Parathyroid adenoma (tissue), 2 donors: ENCODE measurements around the gene SHQ1.
"Not testable (repeated sequence)": the region's sequence is repeated elsewhere in the genome, so short reads cannot be mapped to it uniquely, and the experiment has no call there.

ENCODE experiments used
- H2AFZ ChIP-seq: fragments of 300-600 bp; sonication (generic); one replicate; pipeline ENCODE4 v1.7.0; 2017; ENCODE audit warnings: antibody characterized with exemption, mild to moderate bottlenecking
- H3K27ac ChIP-seq: fragments of 300-600 bp; sonication (generic); one replicate; pipeline ENCODE4 v1.7.0; 2017
- H3K27me3 ChIP-seq: fragments of 300-600 bp; sonication (generic); one replicate; pipeline ENCODE4 v1.7.0; 2017; ENCODE audit warnings: low read length; ENCODE audit not compliant: control insufficient read depth, insufficient read depth
- H3K36me3 ChIP-seq: fragments of 300-600 bp; sonication (generic); one replicate; pipeline ENCODE4 v1.7.0; 2017; ENCODE audit warnings: low read length; ENCODE audit not compliant: control insufficient read depth, insufficient read depth
- H3K4me1 ChIP-seq: fragments of 300-600 bp; sonication (generic); one replicate; pipeline ENCODE4 v1.7.0; 2017; ENCODE audit warnings: control low read depth
- H3K4me2 ChIP-seq: fragments of 300-600 bp; sonication (generic); one replicate; pipeline ENCODE4 v1.7.0; 2017; ENCODE audit warnings: low read length
- H3K4me3 ChIP-seq: fragments of 300-600 bp; sonication (generic); one replicate; pipeline ENCODE4 v1.7.0; 2017; ENCODE audit warnings: low read depth, low read length
- H3K79me2 ChIP-seq: fragments of 300-600 bp; sonication (generic); one replicate; pipeline ENCODE4 v1.7.0; 2017; ENCODE audit warnings: control low read depth
- H3K9ac ChIP-seq: fragments of 300-600 bp; sonication (generic); one replicate; pipeline ENCODE4 v1.7.0; 2017; ENCODE audit warnings: mild to moderate bottlenecking
- H3K9me3 ChIP-seq: fragments of 300-600 bp; sonication (generic); one replicate; pipeline ENCODE4 v1.7.0; 2017; ENCODE audit warnings: low read length; ENCODE audit not compliant: control insufficient read depth
- TF ChIP-seq, protein P1 (sequence below): fragments of 300-600 bp; sonication (generic); IDR thresholded peaks from one replicate; pipeline ENCODE4 v1.7.0; 2017; ENCODE audit warnings: antibody characterized with exemption, mild to moderate bottlenecking
- donor health status: primary hyperparathyroidism.

Gene SHQ1

GRCh38 chr3:72789786-72790185, 58.5 kb downstream of the SHQ1 start:
- Histone ChIP-seq H3K4me1 (no peaks in the 10 kb centered on the region), H3K27ac (no peak overlapping the region), H3K4me2 (no peak overlapping the region), H3K4me3 (no peak overlapping the region), H3K9me3 (no peaks in the 10 kb centered on the region), H3K79me2 (no peaks in the 10 kb centered on the region), H3K36me3 (no peaks in the 10 kb centered on the region), H2AFZ (no peak overlapping the region), H3K9ac (no peak overlapping the region), H3K27me3 (no peaks in the 10 kb centered on the region)
- TF ChIP-seq, protein P1, sequence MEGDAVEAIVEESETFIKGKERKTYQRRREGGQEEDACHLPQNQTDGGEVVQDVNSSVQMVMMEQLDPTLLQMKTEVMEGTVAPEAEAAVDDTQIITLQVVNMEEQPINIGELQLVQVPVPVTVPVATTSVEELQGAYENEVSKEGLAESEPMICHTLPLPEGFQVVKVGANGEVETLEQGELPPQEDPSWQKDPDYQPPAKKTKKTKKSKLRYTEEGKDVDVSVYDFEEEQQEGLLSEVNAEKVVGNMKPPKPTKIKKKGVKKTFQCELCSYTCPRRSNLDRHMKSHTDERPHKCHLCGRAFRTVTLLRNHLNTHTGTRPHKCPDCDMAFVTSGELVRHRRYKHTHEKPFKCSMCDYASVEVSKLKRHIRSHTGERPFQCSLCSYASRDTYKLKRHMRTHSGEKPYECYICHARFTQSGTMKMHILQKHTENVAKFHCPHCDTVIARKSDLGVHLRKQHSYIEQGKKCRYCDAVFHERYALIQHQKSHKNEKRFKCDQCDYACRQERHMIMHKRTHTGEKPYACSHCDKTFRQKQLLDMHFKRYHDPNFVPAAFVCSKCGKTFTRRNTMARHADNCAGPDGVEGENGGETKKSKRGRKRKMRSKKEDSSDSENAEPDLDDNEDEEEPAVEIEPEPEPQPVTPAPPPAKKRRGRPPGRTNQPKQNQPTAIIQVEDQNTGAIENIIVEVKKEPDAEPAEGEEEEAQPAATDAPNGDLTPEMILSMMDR = no peak

DNA sequence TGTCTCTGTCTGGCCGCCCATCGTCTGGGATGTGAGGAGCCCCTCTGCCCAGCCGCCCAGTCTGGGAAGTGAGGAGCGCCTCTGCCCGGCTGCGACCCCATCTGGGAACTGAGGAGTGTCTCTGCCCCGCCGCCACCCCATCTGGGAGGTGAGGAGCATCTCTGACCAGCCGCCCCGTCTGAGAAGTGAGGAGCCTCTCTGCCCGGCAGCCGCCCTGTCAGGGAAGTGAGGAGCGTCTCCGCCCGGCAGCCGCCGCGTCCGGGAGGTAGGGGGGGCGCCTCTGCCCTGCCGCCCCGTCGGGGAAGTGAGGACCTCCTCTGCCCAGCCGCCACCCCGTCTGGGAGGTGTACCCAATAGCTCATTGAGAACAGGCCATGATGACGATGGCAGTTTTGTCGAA, 60.0 kb downstream of the SHQ1 start:
- not testable (repeated sequence) for H2AFZ ChIP-seq, H3K79me2 ChIP-seq, H3K4me1 ChIP-seq, H3K9me3 ChIP-seq, H3K9ac ChIP-seq, H3K4me2 ChIP-seq, H3K4me3 ChIP-seq, H3K27me3 ChIP-seq, H3K27ac ChIP-seq, H3K36me3 ChIP-seq

GRCh38 chr3:72786668-72787067, 61.6 kb downstream of the SHQ1 start:
- no peak overlapping the region for H3K4me3 ChIP-seq
- H2AFZ ChIP-seq = no peak overlapping the region
- H3K27me3 ChIP-seq = no peaks in the 10 kb centered on the region
- no peaks in the 10 kb centered on the region for H3K9me3 ChIP-seq
- H3K79me2 ChIP-seq = no peaks in the 10 kb centered on the region
- no peak overlapping the region for H3K9ac ChIP-seq
- H3K4me1 ChIP-seq = no peaks in the 10 kb centered on the region
- no peak overlapping the region for H3K4me2 ChIP-seq
- H3K36me3 ChIP-seq = no peaks in the 10 kb centered on the region
- no peak overlapping the region for H3K27ac ChIP-seq
- TF ChIP-seq, protein P1 = no peak

GRCh38 chr3:72784226-72784625, 64.0 kb downstream of the SHQ1 start:
- Histone ChIP-seq H3K4me1 (no peaks in the 10 kb centered on the region), H3K9me3 (no peaks in the 10 kb centered on the region), H3K27ac (no peak overlapping the region), H3K27me3 (no peaks in the 10 kb centered on the region), H3K4me2 (no peak overlapping the region), H3K4me3 (no peak overlapping the region), H3K79me2 (no peaks in the 10 kb centered on the region), H2AFZ (no peak overlapping the region), H3K36me3 (no peaks in the 10 kb centered on the region), H3K9ac (no peak overlapping the region)
- TF ChIP-seq, protein P1 = no peak

DNA sequence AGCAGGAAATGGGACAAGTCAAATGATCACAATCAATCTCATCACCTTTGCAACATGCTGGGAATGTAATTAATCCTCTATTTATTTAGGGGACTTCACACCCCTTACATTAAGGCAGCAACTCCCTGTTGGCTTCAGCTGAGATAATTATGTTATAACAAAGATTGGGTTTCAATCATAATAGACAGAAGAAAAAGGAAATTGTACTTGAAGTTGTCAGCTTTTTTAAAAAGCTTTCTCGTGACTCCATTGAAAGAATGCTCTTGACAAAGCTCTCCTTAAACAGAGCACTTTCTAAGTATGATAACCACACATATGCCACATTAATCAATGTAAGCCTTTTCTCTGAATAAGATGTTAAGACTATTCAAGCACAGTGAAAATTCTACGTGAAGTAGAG, 65.7 kb downstream of the SHQ1 start:
- no peak overlapping the region for H3K27ac ChIP-seq
- H2AFZ ChIP-seq = no peak overlapping the region
- H3K4me3 ChIP-seq = no peak overlapping the region
- H3K27me3 ChIP-seq = no peaks in the 10 kb centered on the region
- no peak overlapping the region for H3K4me2 ChIP-seq
- H3K9me3 ChIP-seq = no peaks in the 10 kb centered on the region
- no peaks in the 10 kb centered on the region for H3K79me2 ChIP-seq
- H3K4me1 ChIP-seq = no peaks in the 10 kb centered on the region
- H3K9ac ChIP-seq = no peak overlapping the region
- TF ChIP-seq, protein P1 = no peak
- no peaks in the 10 kb centered on the region for H3K36me3 ChIP-seq
